CD4-positive, alpha-beta T cell treated with Interleukin-4 for 4 hours (primary cell): ENCODE data around the gene CREM.
"Not testable (repeated sequence)": the region's sequence is repeated elsewhere in the genome, so short reads cannot be mapped to it uniquely, and the experiment has no call there.

Experiments
- DNase-seq: peaks from one replicate; pipeline ENCODE4 v3.0.0-alpha.2; 2020

CREM gene

GRCh38 chr10:35195361-35196306, 69.0 kb downstream of the CREM start:
- peak; percentile 91 for DNase-seq

- no peak for DNase-seq
Observed at GRCh38 chr10:35200487-35200886, 73.8 kb downstream of the CREM start.

GRCh38 chr10:35201234-35201633, 74.6 kb downstream of the CREM start:
- DNase-seq, result no peak

GRCh38 chr10:35202050-35202449, 75.4 kb downstream of the CREM start:
- no peak for DNase-seq

- no peak for DNase-seq
Observed at GRCh38 chr10:35203745-35204144, 77.1 kb downstream of the CREM start.

- DNase-seq, result no peak
Observed at GRCh38 chr10:35204650-35205319, 78.1 kb downstream of the CREM start.

- no peak for DNase-seq
Observed at GRCh38 chr10:35206274-35206673, 79.6 kb downstream of the CREM start.

GRCh38 chr10:35208536-35208935, 81.9 kb downstream of the CREM start:
- peak; percentile 33 for DNase-seq

- no peak for DNase-seq
Observed at GRCh38 chr10:35208949-35209613, 82.4 kb downstream of the CREM start.

- no peak for DNase-seq
Observed at GRCh38 chr10:35210961-35211360, 84.3 kb downstream of the CREM start.

GRCh38 chr10:35211390-35211789, 84.7 kb downstream of the CREM start:
- no peak for DNase-seq

GRCh38 chr10:35212856-35213255, 86.2 kb downstream of the CREM start:
- DNase-seq, result no peak

GRCh38 chr10:35213699-35214098, 87.1 kb downstream of the CREM start:
- no peak for DNase-seq

- DNase-seq, result no peak
Observed at GRCh38 chr10:35214607-35215020, 88.0 kb downstream of the CREM start.

GRCh38 chr10:35215107-35215506, 88.5 kb downstream of the CREM start:
- DNase-seq, result no peak

GRCh38 chr10:35216303-35216905, 89.8 kb downstream of the CREM start:
- no peak for DNase-seq

- DNase-seq, result not testable (repeated sequence)
Observed at GRCh38 chr10:35216956-35217355, 90.3 kb downstream of the CREM start.

- DNase-seq, result no peak
Observed at GRCh38 chr10:35217455-35217854, 90.8 kb downstream of the CREM start.

GRCh38 chr10:35218339-35218955, 91.8 kb downstream of the CREM start:
- peak; percentile 81 for DNase-seq

GRCh38 chr10:35219292-35219691, 92.6 kb downstream of the CREM start:
- peak; percentile 30 for DNase-seq

- no peak for DNase-seq
Observed at GRCh38 chr10:35219891-35220890, 93.5 kb downstream of the CREM start.
